GM12865 (cell line): ENCODE results near the gene BTBD6.

ENCODE experiments used
- DNase-seq: peaks from one replicate; pipeline ENCODE4 v3.0.0; 2010; ENCODE audit warnings: low read depth
- H3K4me3 ChIP-seq: 2 replicates; pipeline ENCODE4 v1.5.1; 2011; ENCODE audit warnings: mild to moderate bottlenecking, low read depth, low read length, control low read depth
- TF ChIP-seq, protein P1 (sequence below): IDR thresholded peaks from 2 replicates; pipeline ENCODE4 v1.5.1; 2011; ENCODE audit warnings: low read length, control low read depth, low read depth, inconsistent platforms; ENCODE audit not compliant: insufficient read depth; ENCODE audit errors: missing control alignments

The BTBD6 gene

DNA sequence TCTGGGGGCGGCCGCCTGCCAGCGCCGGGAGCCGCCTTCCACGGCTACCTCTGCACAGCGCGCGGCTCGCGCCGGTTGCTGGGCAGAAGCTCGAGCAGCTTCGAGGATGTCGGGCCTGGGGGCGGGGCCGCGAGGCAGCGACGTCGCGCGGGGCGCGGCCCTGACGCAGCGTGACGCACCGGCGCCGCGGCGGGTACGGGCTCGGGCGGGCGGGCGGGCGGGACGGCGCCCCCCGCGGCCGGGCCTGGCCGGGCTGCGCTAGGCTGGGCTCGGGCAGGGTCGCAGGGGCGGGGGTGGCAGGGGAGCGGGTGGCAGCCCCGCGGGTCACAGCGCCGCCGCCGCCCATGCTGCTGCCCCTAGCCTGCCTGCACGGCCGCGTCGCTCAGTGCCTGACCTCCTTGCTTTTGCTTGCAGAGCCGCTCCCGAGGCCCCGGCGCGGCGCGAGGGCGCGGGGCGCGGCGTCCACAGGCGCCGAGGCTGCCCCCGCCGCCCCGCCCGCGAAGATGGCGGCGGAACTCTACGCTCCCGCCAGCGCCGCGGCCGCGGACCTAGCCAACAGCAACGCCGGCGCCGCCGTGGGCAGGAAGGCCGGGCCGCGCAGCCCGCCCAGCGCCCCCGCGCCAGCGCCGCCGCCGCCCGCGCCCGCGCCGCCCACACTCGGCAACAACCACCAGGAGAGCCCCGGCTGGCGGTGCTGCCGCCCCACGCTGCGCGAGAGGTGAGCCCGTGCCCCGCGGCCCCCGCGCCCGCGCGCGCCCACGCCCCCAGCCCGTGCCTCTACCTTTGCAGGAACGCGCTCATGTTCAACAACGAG, at the start of gene BTBD6:
Gene BTBD6 (plus strand): TSS at position 166 of the 814 bp plus-strand sequence. CDS start 179 bp downstream, at position 345.
- peak within 1 kb of the TSS; percentile 68 for H3K4me3 ChIP-seq
- peak; percentile 93 for DNase-seq
- TF ChIP-seq, protein P1, sequence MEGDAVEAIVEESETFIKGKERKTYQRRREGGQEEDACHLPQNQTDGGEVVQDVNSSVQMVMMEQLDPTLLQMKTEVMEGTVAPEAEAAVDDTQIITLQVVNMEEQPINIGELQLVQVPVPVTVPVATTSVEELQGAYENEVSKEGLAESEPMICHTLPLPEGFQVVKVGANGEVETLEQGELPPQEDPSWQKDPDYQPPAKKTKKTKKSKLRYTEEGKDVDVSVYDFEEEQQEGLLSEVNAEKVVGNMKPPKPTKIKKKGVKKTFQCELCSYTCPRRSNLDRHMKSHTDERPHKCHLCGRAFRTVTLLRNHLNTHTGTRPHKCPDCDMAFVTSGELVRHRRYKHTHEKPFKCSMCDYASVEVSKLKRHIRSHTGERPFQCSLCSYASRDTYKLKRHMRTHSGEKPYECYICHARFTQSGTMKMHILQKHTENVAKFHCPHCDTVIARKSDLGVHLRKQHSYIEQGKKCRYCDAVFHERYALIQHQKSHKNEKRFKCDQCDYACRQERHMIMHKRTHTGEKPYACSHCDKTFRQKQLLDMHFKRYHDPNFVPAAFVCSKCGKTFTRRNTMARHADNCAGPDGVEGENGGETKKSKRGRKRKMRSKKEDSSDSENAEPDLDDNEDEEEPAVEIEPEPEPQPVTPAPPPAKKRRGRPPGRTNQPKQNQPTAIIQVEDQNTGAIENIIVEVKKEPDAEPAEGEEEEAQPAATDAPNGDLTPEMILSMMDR: peak; percentile 17

DNA sequence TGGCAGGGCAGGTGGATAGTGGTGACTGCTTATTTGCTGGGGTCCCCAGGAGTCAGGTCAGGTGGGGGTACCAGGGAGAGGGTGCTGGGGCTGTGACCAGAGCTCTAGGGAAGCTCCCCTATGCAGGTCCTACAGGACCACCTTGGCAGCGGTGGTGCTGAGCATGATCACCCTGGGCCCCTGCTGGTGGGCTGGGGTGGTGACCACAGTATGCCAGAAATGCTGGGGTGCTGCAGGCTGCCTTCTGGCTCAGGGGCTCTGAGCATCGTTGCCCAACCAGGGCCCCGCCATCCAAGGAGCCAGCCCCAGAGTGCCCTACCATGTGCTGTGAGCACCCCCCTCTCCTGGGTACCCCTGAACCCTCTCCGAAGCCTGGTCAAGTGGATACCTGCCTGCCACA, 49.7 kb upstream of the BTBD6 start:
- no peak for DNase-seq
- TF ChIP-seq, protein P1: no peak
- H3K4me3 ChIP-seq: no peak overlapping the region

DNA sequence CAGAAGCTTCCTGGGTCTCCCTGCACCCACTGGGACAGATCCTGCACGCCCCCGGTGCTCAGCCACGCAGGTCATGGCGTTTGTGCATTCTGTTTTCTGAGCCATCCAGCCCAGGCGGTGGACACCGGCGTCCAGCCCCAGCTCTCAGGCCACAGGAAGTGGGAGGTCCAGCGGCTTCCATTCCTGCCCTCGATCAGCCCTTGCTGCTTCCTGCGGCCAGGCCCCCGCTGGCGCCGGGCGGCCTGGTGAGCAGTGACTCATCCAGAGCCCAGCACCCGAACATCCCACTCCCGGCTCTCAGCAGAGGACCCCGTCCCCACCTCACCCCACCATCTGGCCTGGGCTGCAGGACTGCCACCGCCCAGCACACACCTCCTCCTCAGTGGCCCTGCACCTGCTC, 49.2 kb upstream of the BTBD6 start:
- no peak for DNase-seq
- no peak overlapping the region for H3K4me3 ChIP-seq
- TF ChIP-seq, protein P1: no peak

DNA sequence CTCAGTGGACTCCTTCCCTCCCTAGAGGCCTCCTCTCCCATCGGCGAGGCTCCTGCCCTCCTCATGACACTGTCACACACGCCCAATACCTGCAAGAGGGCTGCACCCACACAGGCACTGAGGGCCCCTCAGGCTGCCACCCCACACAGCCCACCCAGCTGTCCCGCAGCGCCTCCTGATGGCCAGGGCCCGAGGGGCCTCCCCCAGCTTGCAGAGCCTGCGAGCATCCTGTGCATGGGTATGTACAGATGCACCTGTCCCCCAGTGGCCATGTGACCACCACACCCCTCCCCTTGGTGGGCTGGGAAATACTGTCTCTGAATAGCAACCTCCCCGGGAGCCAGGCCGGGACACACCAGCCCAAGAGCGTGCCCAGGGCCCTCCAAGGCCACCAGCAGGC, 48.3 kb upstream of the BTBD6 start:
- peak; percentile 30 for DNase-seq
- TF ChIP-seq, protein P1: no peak
- no peak overlapping the region for H3K4me3 ChIP-seq

GRCh38 chr14:105200641-105201040, 47.7 kb upstream of the BTBD6 start:
- DNase-seq: no peak
- no peak overlapping the region for H3K4me3 ChIP-seq
- TF ChIP-seq, protein P1: no peak

DNA sequence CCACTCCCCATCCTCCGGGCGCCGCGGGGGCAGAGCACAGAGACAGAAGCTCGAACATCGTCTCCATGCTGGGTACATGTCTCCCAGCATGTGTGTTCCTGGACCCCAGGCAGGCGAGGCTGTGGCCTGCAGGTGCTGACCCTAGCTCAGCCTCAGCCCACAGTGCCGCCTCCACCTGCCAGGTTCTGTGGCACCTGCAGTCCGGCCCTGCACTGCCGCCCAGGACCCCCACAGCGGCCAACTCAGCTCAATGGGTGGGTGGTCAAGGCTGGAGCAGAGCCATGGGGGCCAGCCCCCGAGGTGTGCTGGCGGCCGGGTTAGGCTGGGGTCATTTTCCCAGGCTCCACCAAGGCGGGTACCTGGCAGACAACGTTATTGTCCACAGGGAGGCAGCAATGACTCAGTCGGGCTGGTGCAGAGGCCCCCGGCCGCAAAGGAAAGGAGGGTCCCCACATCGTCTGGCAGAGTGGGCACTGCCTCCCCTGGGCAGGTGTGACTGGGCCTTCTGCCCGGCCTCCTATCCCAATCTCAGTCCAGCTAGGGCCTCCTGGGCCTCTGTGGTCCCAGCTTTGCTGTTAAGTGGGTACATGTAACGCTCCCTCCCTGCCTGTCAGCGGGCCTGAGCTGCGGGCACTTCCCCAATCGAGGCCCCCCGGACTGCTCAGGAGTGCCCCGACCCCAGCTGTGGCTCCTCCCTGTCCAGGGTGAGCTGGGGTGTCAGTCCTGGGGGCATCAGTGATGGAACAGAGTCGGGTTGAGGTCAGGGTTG, 47.0 kb upstream of the BTBD6 start:
- TF ChIP-seq, protein P1: peak; percentile 16
- DNase-seq: no peak
- no peak overlapping the region for H3K4me3 ChIP-seq
